GM18499 (cell line): ENCODE measurements around the gene SHANK3.

ENCODE experiments used
- ATAC-seq: cut with Tn5 transposase; IDR thresholded peaks from one replicate; pipeline ENCODE4 v1.9.1; 2021; ENCODE audit warnings: moderate number of reproducible peaks; ENCODE audit not compliant: insufficient read depth, unreplicated experiment

Gene SHANK3

GRCh38 chr22:50676661-50677492, 4.3 kb downstream of the SHANK3 start:
- no peak for ATAC-seq

- no peak for ATAC-seq
These were observed 5.0 kb downstream of the SHANK3 start for GRCh38 chr22:50677493-50678217.

GRCh38 chr22:50678218-50678650, 5.6 kb downstream of the SHANK3 start:
- no peak for ATAC-seq

- no peak for ATAC-seq
These were observed 6.3 kb downstream of the SHANK3 start for GRCh38 chr22:50678651-50679521.

GRCh38 chr22:50683086-50683993, 10.7 kb downstream of the SHANK3 start:
- ATAC-seq: no peak

GRCh38 chr22:50683994-50684371, 11.4 kb downstream of the SHANK3 start:
- ATAC-seq: no peak

GRCh38 chr22:50684501-50684900, 11.9 kb downstream of the SHANK3 start:
- no peak for ATAC-seq

- no peak for ATAC-seq
These were observed 12.4 kb downstream of the SHANK3 start for GRCh38 chr22:50684986-50685385.

GRCh38 chr22:50686794-50687193, 14.2 kb downstream of the SHANK3 start:
- ATAC-seq: no peak

GRCh38 chr22:50687829-50688228, 15.2 kb downstream of the SHANK3 start:
- ATAC-seq: no peak

- ATAC-seq: no peak
These were observed 15.8 kb downstream of the SHANK3 start for GRCh38 chr22:50688448-50688847.

GRCh38 chr22:50691521-50691920, 18.9 kb downstream of the SHANK3 start:
- ATAC-seq: no peak

GRCh38 chr22:50693462-50693861, 20.8 kb downstream of the SHANK3 start:
- ATAC-seq: no peak

GRCh38 chr22:50694099-50694605, 21.5 kb downstream of the SHANK3 start:
- no peak for ATAC-seq

GRCh38 chr22:50694766-50695420, 22.3 kb downstream of the SHANK3 start:
- ATAC-seq: no peak

GRCh38 chr22:50695421-50696250, 23.0 kb downstream of the SHANK3 start:
- no peak for ATAC-seq

- ATAC-seq: no peak
These were observed 23.7 kb downstream of the SHANK3 start for GRCh38 chr22:50696251-50696798.
